CD14-positive monocyte (primary cell): ENCODE data around the gene PABPC3. TPM values are rescaled to one million over a fixed set of nuclear protein-coding genes. Genes with fewer than 3 reads are reported as not detected.

Experiments
- DNase-seq, 3 donors: peaks; one replicate each; pipeline ENCODE4 v3.0.0-alpha.2; 2011 to 2022
- H2AFZ ChIP-seq: 2 replicates; pipeline ENCODE4 v1.6.0; 2012; ENCODE audit warnings: mild to moderate bottlenecking, low read depth, low read length, inconsistent platforms; ENCODE audit not compliant: insufficient read depth, poor library complexity, severe bottlenecking
- H3K27ac ChIP-seq, 2 donors: 1 replicate in 1 of 2; 2 replicates in 1 of 2; pipeline ENCODE4 v1.5.1; 2012 to 2013; ENCODE audit warnings: low read length in 2 of 2, control low read depth in 1 of 2, inconsistent platforms in 1 of 2, low read depth in 1 of 2, mild to moderate bottlenecking in 1 of 2
- H3K27me3 ChIP-seq, 2 donors: one replicate each; pipeline versions ENCODE4 v1.6.0 to v1.6.1; 2011 to 2013; ENCODE audit warnings: low read length in 2 of 2; ENCODE audit not compliant: control insufficient read depth in 2 of 2, insufficient read depth in 2 of 2
- H3K36me3 ChIP-seq, 2 donors: replicated peaks in 1 of 2; 1 replicate in 1 of 2; 2 replicates in 1 of 2; pipeline versions ENCODE4 v1.5.1 to v1.6.1; 2012 to 2013; ENCODE audit warnings: low read length in 2 of 2, control low read depth in 1 of 2, inconsistent platforms in 1 of 2, mild to moderate bottlenecking in 1 of 2; ENCODE audit not compliant: insufficient read depth in 2 of 2, control insufficient read depth in 1 of 2
- H3K4me1 ChIP-seq, 2 donors: 1 replicate in 1 of 2; 2 replicates in 1 of 2; pipeline versions ENCODE4 v1.5.1 to v1.6.1; 2012 to 2013; ENCODE audit warnings: low read length in 2 of 2, control low read depth in 1 of 2, inconsistent platforms in 1 of 2, mild to moderate bottlenecking in 1 of 2, moderate library complexity in 1 of 2; ENCODE audit not compliant: insufficient read depth in 2 of 2, control insufficient read depth in 1 of 2
- H3K4me2 ChIP-seq: replicated peaks from 2 replicates; pipeline ENCODE3; 2012; ENCODE audit warnings: low read length, moderate library complexity, mild to moderate bottlenecking; ENCODE audit not compliant: poor library complexity, severe bottlenecking; ENCODE audit errors: extremely low read depth
- H3K4me3 ChIP-seq, 3 experiments: fragments of 200-600 bp in 1 of 3; sonication (generic) in 1 of 3; replicated peaks in 1 of 3; 1 replicate in 2 of 3; 2 replicates in 1 of 3; pipeline ENCODE4 v1.5.1; 2011 to 2013; ENCODE audit warnings: low read length in 3 of 3, mild to moderate bottlenecking in 3 of 3, control low read depth in 2 of 3, low read depth in 2 of 3, inconsistent platforms in 1 of 3, moderate library complexity in 1 of 3
- H3K79me2 ChIP-seq: 2 replicates; pipeline ENCODE4 v1.6.0; 2012; ENCODE audit warnings: mild to moderate bottlenecking, control low read depth, inconsistent platforms, low read length, moderate library complexity; ENCODE audit not compliant: insufficient read depth
- H3K9ac ChIP-seq: 2 replicates; pipeline ENCODE4 v1.6.0; 2017; ENCODE audit warnings: low read length, mild to moderate bottlenecking; ENCODE audit not compliant: insufficient read depth, poor library complexity, severe bottlenecking
- H3K9me3 ChIP-seq, 2 donors: replicated peaks in 1 of 2; 1 replicate in 1 of 2; 2 replicates in 1 of 2; pipeline versions ENCODE4 v1.5.1 to v1.6.1; 2012 to 2013; ENCODE audit warnings: low read length in 2 of 2, control low read depth in 1 of 2; ENCODE audit not compliant: control insufficient read depth in 1 of 2, insufficient read depth in 1 of 2
- H4K20me1 ChIP-seq: 2 replicates; pipeline ENCODE4 v1.6.0; 2012; ENCODE audit warnings: mild to moderate bottlenecking, low read length, control low read depth, moderate library complexity; ENCODE audit not compliant: insufficient read depth
- H3K27ac Mint-ChIP-seq, 7 donors: one replicate each; pipeline ENCODE4 v1.8.0; 2020; ENCODE audit warnings: mild to moderate bottlenecking in 7 of 7, mixed read lengths in 7 of 7, moderate library complexity in 6 of 7, inconsistent platforms in 2 of 7
- H3K27me3 Mint-ChIP-seq, 3 donors: one replicate each; pipeline ENCODE4 v1.8.0; 2021 to 2022; ENCODE audit warnings: low read depth in 3 of 3, mild to moderate bottlenecking in 3 of 3, mixed read lengths in 3 of 3, moderate library complexity in 3 of 3, inconsistent platforms in 1 of 3
- H3K36me3 Mint-ChIP-seq, 2 donors: one replicate each; pipeline ENCODE4 v1.8.0; 2020; ENCODE audit warnings: mixed read lengths in 2 of 2, inconsistent platforms in 1 of 2, mild to moderate bottlenecking in 1 of 2
- H3K4me1 Mint-ChIP-seq: one replicate; pipeline ENCODE4 v1.8.0; 2020; ENCODE audit warnings: mild to moderate bottlenecking, mixed read lengths
- H3K4me3 Mint-ChIP-seq, 2 donors: one replicate each; pipeline ENCODE4 v1.8.0; 2020; ENCODE audit warnings: mild to moderate bottlenecking in 2 of 2, mixed read lengths in 2 of 2, moderate library complexity in 1 of 2
- H3K9me3 Mint-ChIP-seq, 7 donors: one replicate each; pipeline ENCODE4 v1.8.0; 2020 to 2022; ENCODE audit warnings: mixed read lengths in 7 of 7, mild to moderate bottlenecking in 6 of 7, moderate library complexity in 6 of 7, inconsistent platforms in 2 of 7
- CTCF ChIP-seq: fragments of 200-600 bp; IDR thresholded peaks from one replicate; pipeline ENCODE4 v1.8.0; 2022; ENCODE audit warnings: antibody characterized with exemption, mild to moderate bottlenecking
- WGBS: methylation state at CpG from one replicate; pipeline ENCODE4 v1.1.5; 2013; ENCODE audit warnings: missing lambda C conversion rate; ENCODE audit not compliant: insufficient coverage; 5-methylcytosine and 5-hydroxymethylcytosine counted together
- intact Hi-C, 2 donors: fragments of 100-400 bp; cut with micrococcal nuclease; formaldehyde crosslinking; loops; one replicate each; pipeline versions ENCODE4 v1.15.0 to v1.15.1; 2023
- polyA plus RNA-seq, 3 donors: library from polyadenylated mRNA; depleted of rRNA in 1 of 3; unstranded in 2 of 3; stranded (reverse) in 1 of 3; fragments of 300-500 nt in 2 of 3; fragments of >200 nt in 1 of 3; fragmentation: Illumina TruSeq in 2 of 3; gene quantifications; 1 replicate in 2 of 3; 2 replicates in 1 of 3; pipeline ENCODE4 v1.2.3, GENCODE V29; 2012 to 2021

PABPC3 gene
- polyA plus RNA-seq, 3 donors: 0.04 to 0.17 (median 0.08) TPM

- H3K4me3 ChIP-seq: no peak overlapping the region
- no peak overlapping the region for H3K27ac ChIP-seq
- no peak overlapping the region for H2AFZ ChIP-seq
- H3K36me3 ChIP-seq: no peaks in the 10 kb centered on the region
- H3K4me2 ChIP-seq: no peak overlapping the region
- peaks cover 23 to 33% of the 10 kb centered on the region in 2 donors for H3K27me3 ChIP-seq
- no peak for TF ChIP-seq CTCF
- no peak overlapping the region for H3K9ac ChIP-seq
- peaks cover 19 to 42% (median 26%) of the 10 kb centered on the region in 3 donors for H3K27me3 Mint-ChIP-seq
- no peak for DNase-seq
- H4K20me1 ChIP-seq: no peaks in the 10 kb centered on the region
- H3K4me1 Mint-ChIP-seq: no peaks in the 10 kb centered on the region
- peaks cover 0 to 17% (median 11%) of the 10 kb centered on the region in 7 donors for H3K9me3 Mint-ChIP-seq
- H3K4me3 Mint-ChIP-seq: peak overlapping the region in 1 of 2 donors; percentile 12
- intact Hi-C loops: no loop called here
- no peaks in the 10 kb centered on the region for H3K79me2 ChIP-seq
- no peaks in the 10 kb centered on the region for H3K4me1 ChIP-seq
- peaks cover 0 to 2% of the 10 kb centered on the region in 2 donors for H3K9me3 ChIP-seq
- H3K27ac Mint-ChIP-seq: no peak overlapping the region
- no CpG with 5 or more reads among the region's 4 CpGs for WGBS
- H3K36me3 Mint-ChIP-seq: no peaks in the 10 kb centered on the region
These were observed 40.0 kb downstream of the PABPC3 start for GRCh38 chr13:25135896-25136295.

GRCh38 chr13:25136880-25137787, 41.2 kb downstream of the PABPC3 start:
- Histone ChIP-seq H3K27ac (no peak overlapping the region), H3K79me2 (no peaks in the 10 kb centered on the region), H3K4me2 (no peak overlapping the region), H3K4me3 (no peak overlapping the region), H2AFZ (no peak overlapping the region), H3K36me3 (no peaks in the 10 kb centered on the region), H3K9me3 (peaks cover 0 to 5% of the 10 kb centered on the region in 2 donors), H3K27me3 (peaks cover 23 to 33% of the 10 kb centered on the region in 2 donors), H3K4me1 (no peaks in the 10 kb centered on the region), H3K9ac (no peak overlapping the region), H4K20me1 (no peaks in the 10 kb centered on the region)
- TF ChIP-seq CTCF: no peak
- intact Hi-C loops: no loop called here
- no peaks in the 10 kb centered on the region for H3K4me1 Mint-ChIP-seq
- peak overlapping the region in 1 of 2 donors; percentile 27 for H3K4me3 Mint-ChIP-seq
- no peak for DNase-seq
- whole genome bisulfite sequencing: 35% methylated on average over 9 of the region's 15 CpGs
- H3K27ac Mint-ChIP-seq: no peak overlapping the region
- H3K36me3 Mint-ChIP-seq: no peaks in the 10 kb centered on the region
- peaks cover 20 to 43% (median 26%) of the 10 kb centered on the region in 3 donors for H3K27me3 Mint-ChIP-seq
- peaks cover 0 to 22% (median 11%) of the 10 kb centered on the region in 7 donors for H3K9me3 Mint-ChIP-seq
